K562 (cell line): ENCODE measurements around the gene GCNT4.

ENCODE experiments used
- CHD2 ChIP-seq: IDR thresholded peaks from 2 replicates; pipeline ENCODE4 v1.6.1; 2011; ENCODE audit warnings: low read depth, low read length
- CSDE1 ChIP-seq, 2 experiments: fragments of 450-650 bp; IDR thresholded peaks; 2 replicates each; pipeline ENCODE4 v1.6.1; 2016; ENCODE audit warnings: mild to moderate bottlenecking in 1 of 2
- FOS ChIP-seq: IDR thresholded peaks from 3 replicates; pipeline ENCODE4 v1.6.1; 2011; ENCODE audit not compliant: insufficient read length; ENCODE audit errors: extremely low read depth
- HLTF ChIP-seq: fragments of 450-650 bp; IDR thresholded peaks from 2 replicates; pipeline ENCODE4 v1.6.1; 2016
- MTA1 ChIP-seq: fragments of 450-650 bp; IDR thresholded peaks from 2 replicates; pipeline ENCODE4 v1.6.1; 2017; ENCODE audit warnings: borderline replicate concordance
- MTA3 ChIP-seq: fragments of 450-650 bp; formaldehyde crosslinking; IDR thresholded peaks from 2 replicates; pipeline ENCODE4 v1.6.1; 2017; ENCODE audit warnings: mild to moderate bottlenecking, borderline replicate concordance
- POU5F1 ChIP-seq: fragments of 150-350 bp; IDR thresholded peaks from 2 replicates; pipeline ENCODE4 v1.6.1; 2014; ENCODE audit warnings: borderline replicate concordance, low read length, low read depth, mild to moderate bottlenecking; ENCODE audit not compliant: partially characterized antibody
- RB1 ChIP-seq: fragments of 450-650 bp; IDR thresholded peaks from 2 replicates; pipeline ENCODE4 v1.6.1; 2017; ENCODE audit warnings: low read depth, mild to moderate bottlenecking
- SRSF1 ChIP-seq: fragments of 200-400 bp; formaldehyde crosslinking; IDR thresholded peaks from 2 replicates; pipeline ENCODE4 v1.6.1; 2017; ENCODE audit warnings: mild to moderate bottlenecking, low read depth, low read length, moderate library complexity
- TARDBP ChIP-seq: fragments of 450-650 bp; IDR thresholded peaks from 2 replicates; pipeline ENCODE4 v1.6.1; 2016
- TF ChIP-seq, protein P1 (sequence below), 2 experiments: fragments of 450-650 bp; formaldehyde crosslinking in 1 of 2; IDR thresholded peaks; 2 replicates each; pipeline versions ENCODE4 v1.4.0 to v1.6.1; 2014 to 2020; ENCODE audit warnings: mild to moderate bottlenecking in 2 of 2, borderline replicate concordance in 1 of 2, low read depth in 1 of 2

DNA sequence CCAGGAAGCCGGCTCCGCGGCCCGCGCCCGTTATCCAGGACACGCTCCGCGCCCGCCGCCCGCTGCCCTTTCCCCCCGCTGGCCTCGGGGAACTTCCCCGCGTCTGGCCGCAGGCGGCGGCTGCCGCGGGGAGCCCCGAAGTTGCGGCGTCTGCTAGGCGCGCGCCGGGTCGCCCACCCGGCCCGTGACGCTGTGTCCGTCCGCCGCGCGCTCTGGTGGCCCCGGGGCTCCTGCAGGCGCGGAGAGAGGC lies 621 bp upstream of the GCNT4 start:
- TF ChIP-seq HLTF (no peak), CSDE1 (IDR thresholded peaks at IDR 0.05) (no peak), RB1 (no peak), TARDBP (no peak), MTA1 (no peak), POU5F1 (no peak), CHD2 (no peak), FOS (no peak), MTA3 (no peak), SRSF1 (no peak)
- TF ChIP-seq, protein P1, sequence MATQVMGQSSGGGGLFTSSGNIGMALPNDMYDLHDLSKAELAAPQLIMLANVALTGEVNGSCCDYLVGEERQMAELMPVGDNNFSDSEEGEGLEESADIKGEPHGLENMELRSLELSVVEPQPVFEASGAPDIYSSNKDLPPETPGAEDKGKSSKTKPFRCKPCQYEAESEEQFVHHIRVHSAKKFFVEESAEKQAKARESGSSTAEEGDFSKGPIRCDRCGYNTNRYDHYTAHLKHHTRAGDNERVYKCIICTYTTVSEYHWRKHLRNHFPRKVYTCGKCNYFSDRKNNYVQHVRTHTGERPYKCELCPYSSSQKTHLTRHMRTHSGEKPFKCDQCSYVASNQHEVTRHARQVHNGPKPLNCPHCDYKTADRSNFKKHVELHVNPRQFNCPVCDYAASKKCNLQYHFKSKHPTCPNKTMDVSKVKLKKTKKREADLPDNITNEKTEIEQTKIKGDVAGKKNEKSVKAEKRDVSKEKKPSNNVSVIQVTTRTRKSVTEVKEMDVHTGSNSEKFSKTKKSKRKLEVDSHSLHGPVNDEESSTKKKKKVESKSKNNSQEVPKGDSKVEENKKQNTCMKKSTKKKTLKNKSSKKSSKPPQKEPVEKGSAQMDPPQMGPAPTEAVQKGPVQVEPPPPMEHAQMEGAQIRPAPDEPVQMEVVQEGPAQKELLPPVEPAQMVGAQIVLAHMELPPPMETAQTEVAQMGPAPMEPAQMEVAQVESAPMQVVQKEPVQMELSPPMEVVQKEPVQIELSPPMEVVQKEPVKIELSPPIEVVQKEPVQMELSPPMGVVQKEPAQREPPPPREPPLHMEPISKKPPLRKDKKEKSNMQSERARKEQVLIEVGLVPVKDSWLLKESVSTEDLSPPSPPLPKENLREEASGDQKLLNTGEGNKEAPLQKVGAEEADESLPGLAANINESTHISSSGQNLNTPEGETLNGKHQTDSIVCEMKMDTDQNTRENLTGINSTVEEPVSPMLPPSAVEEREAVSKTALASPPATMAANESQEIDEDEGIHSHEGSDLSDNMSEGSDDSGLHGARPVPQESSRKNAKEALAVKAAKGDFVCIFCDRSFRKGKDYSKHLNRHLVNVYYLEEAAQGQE (IDR thresholded peaks at IDR 0.05; ENCODE audit: borderline replicate concordance) = no peak
- TF ChIP-seq, protein P1 (CRISPR knock-in tag; IDR thresholded peaks at IDR 0.05; ENCODE audit: low read depth) = no peak
